ENCODE data around the gene PRKCE. TPM values are rescaled to one million over a fixed set of nuclear protein-coding genes. Genes with fewer than 3 reads are reported as not detected.

The PRKCE gene
- total and polyA plus RNA-seq, 7 donors: 3.0 to 22.8 (median 16.1) TPM

DNA sequence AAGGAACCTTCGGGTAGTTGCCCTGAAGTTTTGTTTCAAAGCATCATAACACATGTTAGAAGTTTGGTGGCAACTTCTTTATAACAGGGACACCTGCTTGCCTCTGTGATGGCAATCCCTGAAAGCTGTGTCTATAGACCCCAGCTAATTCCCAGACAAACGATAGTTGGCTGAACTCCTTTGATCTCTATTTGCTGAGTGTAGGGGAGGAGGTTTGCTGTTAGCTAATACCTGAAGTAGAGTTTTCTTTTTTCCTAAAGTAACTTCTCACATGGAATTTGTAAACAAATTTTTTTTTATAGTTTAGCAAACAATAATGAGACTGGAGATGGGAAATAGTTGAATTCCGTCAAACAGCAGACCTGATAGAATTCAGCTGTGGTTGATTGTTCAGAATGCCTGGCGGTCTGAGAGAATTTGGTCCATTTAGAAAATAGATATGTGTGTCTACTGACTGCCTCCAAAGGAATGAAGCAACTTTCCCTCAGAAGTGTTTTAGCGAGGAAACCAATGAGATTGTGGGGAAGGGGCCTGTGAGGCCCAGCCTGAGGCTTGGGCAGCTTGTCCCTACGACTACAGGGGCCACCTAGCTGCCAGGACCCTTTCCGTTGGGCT, 522.3 kb downstream of the PRKCE start:
- no peak for DNase-seq
- TF ChIP-seq, protein P1, sequence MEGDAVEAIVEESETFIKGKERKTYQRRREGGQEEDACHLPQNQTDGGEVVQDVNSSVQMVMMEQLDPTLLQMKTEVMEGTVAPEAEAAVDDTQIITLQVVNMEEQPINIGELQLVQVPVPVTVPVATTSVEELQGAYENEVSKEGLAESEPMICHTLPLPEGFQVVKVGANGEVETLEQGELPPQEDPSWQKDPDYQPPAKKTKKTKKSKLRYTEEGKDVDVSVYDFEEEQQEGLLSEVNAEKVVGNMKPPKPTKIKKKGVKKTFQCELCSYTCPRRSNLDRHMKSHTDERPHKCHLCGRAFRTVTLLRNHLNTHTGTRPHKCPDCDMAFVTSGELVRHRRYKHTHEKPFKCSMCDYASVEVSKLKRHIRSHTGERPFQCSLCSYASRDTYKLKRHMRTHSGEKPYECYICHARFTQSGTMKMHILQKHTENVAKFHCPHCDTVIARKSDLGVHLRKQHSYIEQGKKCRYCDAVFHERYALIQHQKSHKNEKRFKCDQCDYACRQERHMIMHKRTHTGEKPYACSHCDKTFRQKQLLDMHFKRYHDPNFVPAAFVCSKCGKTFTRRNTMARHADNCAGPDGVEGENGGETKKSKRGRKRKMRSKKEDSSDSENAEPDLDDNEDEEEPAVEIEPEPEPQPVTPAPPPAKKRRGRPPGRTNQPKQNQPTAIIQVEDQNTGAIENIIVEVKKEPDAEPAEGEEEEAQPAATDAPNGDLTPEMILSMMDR (IDR thresholded peaks at IDR 0.05): no peak
- intact Hi-C loops (cut with DNase I): no loop called here
- Histone ChIP-seq H3K9me3 (no peaks in the 10 kb centered on the region), H3K27ac (no peak overlapping the region), H3K27me3 (ENCODE audit: insufficient read depth in 3 of 3, low read length in 2 of 3) (no peaks in the 10 kb centered on the region), H3K36me3 (ENCODE audit: insufficient read depth in 1 of 2, low read depth in 1 of 2) (no peaks in the 10 kb centered on the region), H3K4me1 (no peaks in the 10 kb centered on the region), H3K4me3 (no peak overlapping the region)
- 75 to 83% (median 79%) methylated on average over 7 of the region's 7 CpGs for WGBS, 3 donors
- no peak for ATAC-seq

DNA sequence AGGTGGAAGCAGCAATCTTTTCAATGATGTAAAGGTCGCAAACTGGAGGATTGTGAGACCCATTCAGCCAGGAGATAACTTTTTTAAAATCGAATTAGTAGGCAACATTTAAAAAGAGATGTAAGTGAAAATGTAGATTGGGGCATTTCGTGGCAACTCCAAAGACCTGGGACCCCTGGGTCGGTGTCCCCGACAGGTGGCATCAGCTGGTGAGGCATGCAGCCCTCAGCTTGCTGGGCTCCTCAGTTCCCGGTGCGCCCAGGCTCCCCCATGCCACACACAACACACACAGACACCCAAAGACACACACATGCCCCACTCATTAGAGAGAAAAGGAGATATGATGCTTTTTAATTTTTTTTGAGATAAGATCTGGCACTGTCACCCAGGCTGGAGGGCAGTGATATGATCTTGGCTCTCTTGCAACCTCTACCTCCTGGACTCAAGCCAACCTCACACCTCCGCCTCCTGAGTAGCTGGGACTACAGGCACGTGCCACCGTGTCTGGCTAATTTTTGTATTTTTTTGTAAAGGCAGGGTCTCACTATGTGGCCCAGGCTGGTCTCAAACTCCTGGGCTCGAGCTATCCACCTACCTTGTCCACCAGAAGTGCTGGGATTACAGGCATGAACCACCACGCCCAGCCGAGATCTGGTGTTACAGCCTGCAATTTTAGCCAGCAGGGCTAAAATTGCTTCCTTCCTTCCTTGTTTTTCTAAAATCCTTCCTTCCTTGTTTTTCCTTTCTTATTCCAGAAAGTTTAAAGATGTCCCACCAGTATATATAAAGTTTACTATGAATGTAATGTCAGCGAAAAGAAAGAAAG, 523.1 kb downstream of the PRKCE start:
- no peaks in the 10 kb centered on the region for H3K4me1 ChIP-seq

DNA sequence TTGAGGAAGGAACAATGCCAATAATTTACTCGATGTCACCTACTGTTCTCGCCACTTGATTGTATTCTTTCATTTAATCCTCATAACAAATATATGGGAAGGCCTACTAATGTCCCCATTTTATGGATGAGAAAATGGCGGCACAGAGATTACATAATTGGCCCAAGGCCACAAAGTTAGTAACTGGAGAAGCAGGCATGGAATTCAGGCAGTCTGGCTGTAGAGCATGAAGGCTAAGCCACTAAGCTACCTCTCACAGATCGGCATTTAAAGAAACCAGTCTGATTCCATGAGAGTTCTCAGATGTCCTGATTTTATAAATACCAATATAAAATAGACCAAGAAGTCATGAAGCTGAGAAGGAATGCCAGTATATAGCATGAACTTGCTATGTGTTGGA, 523.9 kb downstream of the PRKCE start:
- TF ChIP-seq, protein P1 (IDR thresholded peaks at IDR 0.05): no peak

More for the DNA sequence above, 523.1 kb downstream of the PRKCE start:
- WGBS, 3 donors: 77 to 80% (median 79%) methylated on average over 14 of the region's 14 CpGs
- ATAC-seq (no peak), DNase-seq (no peak)
- H3K27ac ChIP-seq: no peak overlapping the region
- TF ChIP-seq, protein P1 (IDR thresholded peaks at IDR 0.05): no peak
- no peaks in the 10 kb centered on the region for H3K36me3 ChIP-seq (ENCODE audit: insufficient read depth in 1 of 2, low read depth in 1 of 2)
- H3K9me3 ChIP-seq: no peaks in the 10 kb centered on the region
- no peak overlapping the region for H3K4me3 ChIP-seq
- intact Hi-C loops (cut with DNase I): no loop called here
- no peaks in the 10 kb centered on the region for H3K27me3 ChIP-seq (ENCODE audit: insufficient read depth in 3 of 3, low read length in 2 of 3)

DNA sequence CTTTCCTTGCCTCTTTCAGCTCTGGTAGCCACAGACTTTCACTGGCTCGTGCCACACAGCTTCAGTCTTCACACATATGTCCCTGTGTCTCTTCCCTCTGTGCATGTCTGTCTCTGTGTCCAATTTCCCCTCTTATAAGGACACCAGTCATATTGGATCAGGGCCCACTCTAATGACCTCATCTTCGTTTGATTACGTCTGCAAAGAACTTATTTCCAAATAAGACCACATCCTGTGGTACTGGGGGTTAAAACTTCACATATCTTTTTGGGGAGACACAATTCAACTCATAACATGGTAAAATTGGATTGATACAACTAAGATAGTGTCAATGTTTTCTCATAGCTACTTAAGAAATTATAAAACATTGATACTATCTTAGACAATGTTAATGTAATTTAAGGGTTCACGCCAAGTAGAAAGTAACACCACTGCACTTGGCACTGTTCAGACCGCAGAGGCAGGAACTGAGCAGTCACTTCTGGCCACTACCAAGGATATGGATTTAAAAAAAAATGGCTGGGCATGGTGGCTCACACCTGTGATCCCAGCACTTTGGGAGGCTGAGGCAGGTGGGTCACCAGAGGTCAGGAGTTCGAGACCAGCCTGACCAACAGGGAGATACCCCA, 526.1 kb downstream of the PRKCE start:
- WGBS, 3 donors: 82 to 88% (median 86%) methylated on average over 6 of the region's 6 CpGs
- no peaks in the 10 kb centered on the region for H3K9me3 ChIP-seq
- no peaks in the 10 kb centered on the region for H3K36me3 ChIP-seq (ENCODE audit: insufficient read depth in 1 of 2, low read depth in 1 of 2)
- H3K4me1 ChIP-seq: no peaks in the 10 kb centered on the region
- no peak overlapping the region for H3K4me3 ChIP-seq
- TF ChIP-seq, protein P1 (IDR thresholded peaks at IDR 0.05): no peak
- no peak overlapping the region for H3K27ac ChIP-seq
- ATAC-seq: no peak
- H3K27me3 ChIP-seq (ENCODE audit: insufficient read depth in 3 of 3, low read length in 2 of 3): no peaks in the 10 kb centered on the region
- intact Hi-C loops (cut with DNase I): no loop called here
- DNase-seq: no peak

More for the DNA sequence above, 523.9 kb downstream of the PRKCE start:
- WGBS, 3 donors: 64 to 74% (median 66%) methylated on average over 4 of the region's 4 CpGs
- H3K4me1 ChIP-seq: no peaks in the 10 kb centered on the region
- no peaks in the 10 kb centered on the region for H3K9me3 ChIP-seq
- H3K36me3 ChIP-seq (ENCODE audit: insufficient read depth in 1 of 2, low read depth in 1 of 2): no peaks in the 10 kb centered on the region
- H3K27me3 ChIP-seq (ENCODE audit: insufficient read depth in 3 of 3, low read length in 2 of 3): no peaks in the 10 kb centered on the region
- intact Hi-C loops (cut with DNase I): no loop called here
- no peak overlapping the region for H3K27ac ChIP-seq
- DNase-seq: no peak
- no peak for ATAC-seq
- no peak overlapping the region for H3K4me3 ChIP-seq

All from psoas muscle (tissue), 8 donors.